Natural killer cell treated with Interleukin-12 subunit alpha and Interleukin-12 subunit beta and Interleukin-15 and Interleukin-18, amount 100 ng/mL, for 72 hours (primary cell): Measurements from ENCODE around the gene BRD3OS. TPM values are rescaled to one million over a fixed set of nuclear protein-coding genes. Genes with fewer than 3 reads are reported as not detected.

Experiments
- ATAC-seq, 2 donors: fragments of 150-1000 bp; cut with Tn5 transposase in 1 of 2; sonication (Bioruptor Pico), chemical (Tn5 transposase) in 1 of 2; 2 replicates each; pipeline ENCODE4 v1.10.0; 2021
- DNase-seq: peaks from one replicate; pipeline ENCODE4 v3.0.0; 2022; ENCODE audit warnings: low spot score
- H3K27ac Mint-ChIP-seq, 2 donors: 1 replicate in 1 of 2; 2 replicates in 1 of 2; pipeline ENCODE4 v1.8.0; 2022; ENCODE audit warnings: mixed read lengths in 2 of 2, mild to moderate bottlenecking in 1 of 2, moderate library complexity in 1 of 2
- H3K27me3 Mint-ChIP-seq, 2 donors: 1 replicate in 1 of 2; 2 replicates in 1 of 2; pipeline ENCODE4 v1.8.0; 2022; ENCODE audit warnings: mixed read lengths in 2 of 2
- H3K36me3 Mint-ChIP-seq: one replicate; pipeline ENCODE4 v1.8.0; 2022; ENCODE audit warnings: mixed read lengths
- H3K4me1 Mint-ChIP-seq, 2 donors: 1 replicate in 1 of 2; 2 replicates in 1 of 2; pipeline ENCODE4 v1.8.0; 2022; ENCODE audit warnings: low read depth in 2 of 2, mixed read lengths in 2 of 2, mild to moderate bottlenecking in 1 of 2
- H3K4me3 Mint-ChIP-seq: one replicate; pipeline ENCODE4 v1.8.0; 2022; ENCODE audit warnings: mixed read lengths
- H3K9me3 Mint-ChIP-seq: 2 replicates; pipeline ENCODE4 v1.8.0; 2022; ENCODE audit warnings: mixed read lengths
- total RNA-seq, 2 donors: library from RNA; stranded (reverse); gene quantifications; one replicate each; pipeline ENCODE4 v1.2.3, GENCODE V29; 2022

Gene BRD3OS
- total RNA-seq, 2 donors from 2014 or later, result 9.6 to 10.7 TPM

- ATAC-seq (peak; percentile 72), DNase-seq (no peak)
- Mint-ChIP-seq H3K27ac (no peak overlapping the region), H3K27me3 (no peaks in the 10 kb centered on the region), H3K4me3 (no peak overlapping the region), H3K4me1 (peaks cover 10 to 36% of the 10 kb centered on the region in 2 donors), H3K9me3 (no peaks in the 10 kb centered on the region), H3K36me3 (no peaks in the 10 kb centered on the region)
Observed at GRCh38 chr9:134059661-134060395, 34.5 kb downstream of the BRD3OS start.

- Mint-ChIP-seq H3K36me3 (no peaks in the 10 kb centered on the region), H3K4me1 (peaks cover 11 to 39% of the 10 kb centered on the region in 2 donors), H3K27me3 (no peaks in the 10 kb centered on the region), H3K9me3 (no peaks in the 10 kb centered on the region), H3K4me3 (peak overlapping the region; percentile 22), H3K27ac (no peak overlapping the region)
- DNase-seq (no peak), ATAC-seq (no peak)
Observed at GRCh38 chr9:134060546-134060945, 35.3 kb downstream of the BRD3OS start.

- H3K27me3 Mint-ChIP-seq, result no peaks in the 10 kb centered on the region
- H3K4me3 Mint-ChIP-seq, result no peak overlapping the region
- DNase-seq, result no peak
- peaks cover 17 to 45% of the 10 kb centered on the region in 2 donors for H3K4me1 Mint-ChIP-seq
- no peaks in the 10 kb centered on the region for H3K36me3 Mint-ChIP-seq
- no peaks in the 10 kb centered on the region for H3K9me3 Mint-ChIP-seq
- no peak for ATAC-seq
- H3K27ac Mint-ChIP-seq, result no peak overlapping the region
Observed at GRCh38 chr9:134061019-134061687, 35.9 kb downstream of the BRD3OS start.

- Mint-ChIP-seq H3K4me3 (no peak overlapping the region), H3K27ac (no peak overlapping the region), H3K4me1 (peaks cover 21 to 45% of the 10 kb centered on the region in 2 donors), H3K9me3 (no peaks in the 10 kb centered on the region), H3K36me3 (no peaks in the 10 kb centered on the region), H3K27me3 (no peaks in the 10 kb centered on the region)
- DNase-seq, result no peak
- no peak for ATAC-seq
Observed at GRCh38 chr9:134061688-134062371, 36.5 kb downstream of the BRD3OS start.

- Mint-ChIP-seq H3K27me3 (no peaks in the 10 kb centered on the region), H3K9me3 (no peaks in the 10 kb centered on the region), H3K36me3 (no peaks in the 10 kb centered on the region), H3K4me1 (peaks cover 21 to 40% of the 10 kb centered on the region in 2 donors), H3K27ac (peak overlapping the region in 1 of 2 donors; percentile 66), H3K4me3 (no peak overlapping the region)
- no peak for ATAC-seq
- no peak for DNase-seq
Observed at GRCh38 chr9:134062461-134063087, 37.3 kb downstream of the BRD3OS start.

- DNase-seq, result no peak
- no peaks in the 10 kb centered on the region for H3K9me3 Mint-ChIP-seq
- H3K4me1 Mint-ChIP-seq, result peaks cover 21 to 40% of the 10 kb centered on the region in 2 donors
- H3K27me3 Mint-ChIP-seq, result no peaks in the 10 kb centered on the region
- H3K36me3 Mint-ChIP-seq, result no peaks in the 10 kb centered on the region
- ATAC-seq, result no peak
- no peak overlapping the region for H3K27ac Mint-ChIP-seq
- no peak overlapping the region for H3K4me3 Mint-ChIP-seq
Observed at GRCh38 chr9:134063088-134063570, 37.8 kb downstream of the BRD3OS start.

- no peak for DNase-seq
- Mint-ChIP-seq H3K9me3 (no peaks in the 10 kb centered on the region), H3K27me3 (no peaks in the 10 kb centered on the region), H3K4me1 (peaks cover 21 to 38% of the 10 kb centered on the region in 2 donors), H3K27ac (no peak overlapping the region), H3K4me3 (no peak overlapping the region), H3K36me3 (no peaks in the 10 kb centered on the region)
- ATAC-seq, result no peak
Observed at GRCh38 chr9:134063571-134064450, 38.5 kb downstream of the BRD3OS start.

- DNase-seq (no peak), ATAC-seq (no peak)
- Mint-ChIP-seq H3K4me1 (peaks cover 21 to 36% of the 10 kb centered on the region in 2 donors), H3K27ac (no peak overlapping the region), H3K4me3 (peak overlapping the region; percentile 86), H3K36me3 (no peaks in the 10 kb centered on the region), H3K27me3 (no peaks in the 10 kb centered on the region), H3K9me3 (no peaks in the 10 kb centered on the region)
Observed at GRCh38 chr9:134064711-134065110, 39.4 kb downstream of the BRD3OS start.

- H3K4me1 Mint-ChIP-seq, result peaks cover 12 to 27% of the 10 kb centered on the region in 2 donors
- DNase-seq (peak; percentile 84), ATAC-seq (peak; percentile 59 to 61)
Observed at GRCh38 chr9:134065612-134066419, 40.5 kb downstream of the BRD3OS start.

GRCh38 chr9:134066526-134066912 lies 41.2 kb downstream of the BRD3OS start:
- Mint-ChIP-seq H3K27me3 (peaks cover 0 to 6% of the 10 kb centered on the region in 2 donors), H3K4me1 (peaks cover 12 to 27% of the 10 kb centered on the region in 2 donors), H3K36me3 (no peaks in the 10 kb centered on the region), H3K4me3 (peak overlapping the region; percentile 86), H3K9me3 (no peaks in the 10 kb centered on the region), H3K27ac (peak overlapping the region; percentile 80 to 92)
- ATAC-seq, result no peak
- no peak for DNase-seq

More at GRCh38 chr9:134065612-134066419, 40.5 kb downstream of the BRD3OS start:
- H3K27ac Mint-ChIP-seq, result peak overlapping the region; percentile 80 to 92
- peaks cover 0 to 4% of the 10 kb centered on the region in 2 donors for H3K27me3 Mint-ChIP-seq
- peak overlapping the region; percentile 86 for H3K4me3 Mint-ChIP-seq
- no peaks in the 10 kb centered on the region for H3K36me3 Mint-ChIP-seq
- H3K9me3 Mint-ChIP-seq, result no peaks in the 10 kb centered on the region

- Mint-ChIP-seq H3K4me3 (peak overlapping the region; percentile 86), H3K36me3 (no peaks in the 10 kb centered on the region), H3K27ac (peak overlapping the region; percentile 80 to 92), H3K4me1 (peaks cover 12 to 27% of the 10 kb centered on the region in 2 donors), H3K27me3 (peaks cover 0 to 8% of the 10 kb centered on the region in 2 donors), H3K9me3 (no peaks in the 10 kb centered on the region)
- ATAC-seq, result peak; percentile 5 to 16
- DNase-seq, result no peak
Observed at GRCh38 chr9:134066913-134067851, 41.9 kb downstream of the BRD3OS start.
